Peyer's patch (tissue), 4 donors: ENCODE data around the gene FARSB. TPM values are rescaled to one million over a fixed set of nuclear protein-coding genes. Genes with fewer than 3 reads are reported as not detected.

Experiments used
- DNase-seq, 3 donors: peaks; one replicate each; pipeline ENCODE4 v3.0.0-alpha.2; 2017 to 2019
- H3K27ac ChIP-seq, 4 donors: fragments of 200-600 bp; sonication (generic); one replicate each; pipeline ENCODE4 v1.5.1; 2016 to 2019
- H3K27me3 ChIP-seq, 2 donors: fragments of 200-600 bp; sonication (generic); one replicate each; pipeline ENCODE4 v1.5.1; 2019
- H3K36me3 ChIP-seq, 3 donors: fragments of 200-600 bp; sonication (generic); one replicate each; pipeline ENCODE4 v1.5.1; 2016 to 2019
- H3K4me1 ChIP-seq, 4 donors: fragments of 200-600 bp; sonication (generic); one replicate each; pipeline ENCODE4 v1.5.1; 2016 to 2019
- H3K4me3 ChIP-seq, 4 donors: fragments of 200-600 bp; sonication (generic); 1 replicate in 3 of 4; 2 replicates in 1 of 4; pipeline ENCODE4 v1.5.1; 2016 to 2019; ENCODE audit warnings: mild to moderate bottlenecking in 1 of 4
- H3K9me3 ChIP-seq, 4 donors: fragments of 200-600 bp; sonication (generic); one replicate each; pipeline ENCODE4 v1.5.1; 2016 to 2019; ENCODE audit warnings: mild to moderate bottlenecking in 1 of 4
- CTCF ChIP-seq, 6 experiments: fragments of 450-650 bp in 4 of 6; fragments of 200-600 bp in 2 of 6; sonication (generic) in 1 of 6; IDR thresholded peaks; one replicate each; pipeline ENCODE4 v1.5.1; 2017 to 2019; ENCODE audit warnings: antibody characterized with exemption in 6 of 6, mild to moderate bottlenecking in 3 of 6, moderate library complexity in 1 of 6
- POLR2A ChIP-seq, 2 donors: fragments of 450-650 bp; IDR thresholded peaks; one replicate each; pipeline ENCODE4 v1.5.1; 2017; ENCODE audit warnings: antibody characterized with exemption in 2 of 2, mild to moderate bottlenecking in 2 of 2, moderate library complexity in 2 of 2
- total RNA-seq, 4 donors: library from RNA; depleted of rRNA; stranded (reverse); fragments of >200 nt; gene quantifications; one replicate each; pipeline ENCODE4 v1.1.0, GENCODE V29; 2016

Gene FARSB
- total RNA-seq, 4 donors from 2014 or later, result 8.6 to 14.9 (median 11.7) TPM

- H3K4me1 ChIP-seq, result no peaks in the 10 kb centered on the region
- H3K9me3 ChIP-seq, result no peaks in the 10 kb centered on the region
- TF ChIP-seq POLR2A (IDR thresholded peaks at IDR 0.05) (no peak), CTCF (IDR thresholded peaks at IDR 0.05) (no peak)
- H3K27me3 ChIP-seq, result no peaks in the 10 kb centered on the region
- DNase-seq, result no peak
- H3K36me3 ChIP-seq, result peaks cover 0 to 4% (median 0%) of the 10 kb centered on the region in 3 donors
- no peak overlapping the region for H3K27ac ChIP-seq
- no peak overlapping the region for H3K4me3 ChIP-seq
Observed at GRCh38 chr2:222532315-222532714, 123.6 kb downstream of the FARSB start.

GRCh38 chr2:222526480-222527277 is 129.2 kb downstream of the FARSB start:
- H3K4me3 ChIP-seq, result no peak overlapping the region
- H3K27ac ChIP-seq, result no peak overlapping the region
- H3K9me3 ChIP-seq, result no peaks in the 10 kb centered on the region
- no peaks in the 10 kb centered on the region for H3K4me1 ChIP-seq
- DNase-seq, result no peak
- no peak for TF ChIP-seq CTCF (IDR thresholded peaks at IDR 0.05)
- no peak for TF ChIP-seq POLR2A (IDR thresholded peaks at IDR 0.05)
- no peaks in the 10 kb centered on the region for H3K27me3 ChIP-seq
- peaks cover 0 to 6% (median 0%) of the 10 kb centered on the region in 3 donors for H3K36me3 ChIP-seq

- Histone ChIP-seq H3K27ac (no peak overlapping the region), H3K9me3 (no peaks in the 10 kb centered on the region), H3K27me3 (no peaks in the 10 kb centered on the region), H3K4me3 (no peak overlapping the region), H3K36me3 (peaks cover 0 to 6% (median 0%) of the 10 kb centered on the region in 3 donors), H3K4me1 (no peaks in the 10 kb centered on the region)
- no peak for DNase-seq
- no peak for TF ChIP-seq POLR2A (IDR thresholded peaks at IDR 0.05)
- TF ChIP-seq CTCF (IDR thresholded peaks at IDR 0.05), result no peak
Observed at GRCh38 chr2:222525811-222526210, 130.1 kb downstream of the FARSB start.

GRCh38 chr2:222523783-222524544 is 131.9 kb downstream of the FARSB start:
- DNase-seq, result no peak
- Histone ChIP-seq H3K4me3 (no peak overlapping the region), H3K9me3 (no peaks in the 10 kb centered on the region), H3K36me3 (peaks cover 0 to 6% (median 0%) of the 10 kb centered on the region in 3 donors), H3K27ac (no peak overlapping the region), H3K4me1 (peaks cover 0 to 1% (median 0%) of the 10 kb centered on the region in 4 donors), H3K27me3 (no peaks in the 10 kb centered on the region)
- TF ChIP-seq CTCF (IDR thresholded peaks at IDR 0.05) (no peak), POLR2A (IDR thresholded peaks at IDR 0.05) (no peak)

- Histone ChIP-seq H3K27ac (no peak overlapping the region), H3K9me3 (no peaks in the 10 kb centered on the region), H3K4me1 (peaks cover 0 to 9% (median 0%) of the 10 kb centered on the region in 4 donors), H3K4me3 (no peak overlapping the region), H3K27me3 (no peaks in the 10 kb centered on the region), H3K36me3 (peaks cover 0 to 6% (median 0%) of the 10 kb centered on the region in 3 donors)
- no peak for DNase-seq
- TF ChIP-seq CTCF (IDR thresholded peaks at IDR 0.05), result no peak
- no peak for TF ChIP-seq POLR2A (IDR thresholded peaks at IDR 0.05)
Observed at GRCh38 chr2:222522082-222522481, 133.8 kb downstream of the FARSB start.
